Adrenal gland (tissue), 5 donors: ENCODE measurements around the gene KCNAB2.

Source experiments
- CTCF ChIP-seq, 6 experiments: fragments of 450-650 bp in 4 of 6; fragments of 200-600 bp in 2 of 6; sonication (generic) in 1 of 6; IDR thresholded peaks; 1 replicate in 5 of 6; 2 replicates in 1 of 6; pipeline versions ENCODE4 v1.5.1 to v1.8.0; 2016 to 2021; ENCODE audit warnings: antibody characterized with exemption in 6 of 6, mild to moderate bottlenecking in 2 of 6, moderate library complexity in 1 of 6
- POLR2A ChIP-seq, 2 donors: fragments of 450-650 bp; IDR thresholded peaks; one replicate each; pipeline ENCODE4 v1.6.1; 2017; ENCODE audit warnings: antibody characterized with exemption in 2 of 2, mild to moderate bottlenecking in 2 of 2, moderate library complexity in 1 of 2
- donor health status: DM: no; HTN: no; CAD: no.

- TF ChIP-seq CTCF (IDR thresholded peaks at IDR 0.05) (no peak), POLR2A (IDR thresholded peaks at IDR 0.05) (no peak)
Measured at GRCh38 chr1:6002714-6003501, 42.8 kb upstream of the KCNAB2 start.
